NOMO-1 (cell line): ENCODE results near the gene ST3GAL4.
"Not testable (repeated sequence)": the region's sequence is repeated elsewhere in the genome, so short reads cannot be mapped to it uniquely, and the experiment has no call there.

ENCODE experiments used
- DNase-seq, 2 experiments: peaks; one replicate each; lab custom pipeline; 2025; ENCODE audit not compliant: unreplicated experiment in 2 of 2; lab: John Stamatoyannopoulos, UW

ST3GAL4 gene

GRCh38 chr11:126384449-126385070, 29.1 kb downstream of the ST3GAL4 start:
- DNase-seq = no peak

GRCh38 chr11:126385991-126386728, 30.7 kb downstream of the ST3GAL4 start:
- DNase-seq = no peak

GRCh38 chr11:126386729-126387071, 31.2 kb downstream of the ST3GAL4 start:
- DNase-seq = peak; percentile 57 to 75

- no peak for DNase-seq
Observed at GRCh38 chr11:126387857-126388256, 32.4 kb downstream of the ST3GAL4 start.

GRCh38 chr11:126390272-126390867, 34.9 kb downstream of the ST3GAL4 start:
- no peak for DNase-seq

GRCh38 chr11:126391286-126391954, 35.9 kb downstream of the ST3GAL4 start:
- peak in 1 of 2 experiments; percentile 3 for DNase-seq

- peak; percentile 37 to 54 for DNase-seq
Observed at GRCh38 chr11:126391970-126392632, 36.6 kb downstream of the ST3GAL4 start.

- peak; percentile 10 to 30 for DNase-seq
Observed at GRCh38 chr11:126392633-126393013, 37.1 kb downstream of the ST3GAL4 start.

GRCh38 chr11:126393143-126393542, 37.7 kb downstream of the ST3GAL4 start:
- DNase-seq = no peak

GRCh38 chr11:126394036-126394435, 38.5 kb downstream of the ST3GAL4 start:
- DNase-seq = no peak

GRCh38 chr11:126394634-126395072, 39.2 kb downstream of the ST3GAL4 start:
- DNase-seq = not testable (repeated sequence)

GRCh38 chr11:126395784-126396183, 40.3 kb downstream of the ST3GAL4 start:
- DNase-seq = not testable (repeated sequence)

- DNase-seq = not testable (repeated sequence)
Observed at GRCh38 chr11:126396266-126396665, 40.8 kb downstream of the ST3GAL4 start.

- DNase-seq = no peak
Observed at GRCh38 chr11:126396965-126397364, 41.5 kb downstream of the ST3GAL4 start.

- no peak for DNase-seq
Observed at GRCh38 chr11:126398296-126398695, 42.8 kb downstream of the ST3GAL4 start.

- DNase-seq = no peak
Observed at GRCh38 chr11:126398721-126399120, 43.2 kb downstream of the ST3GAL4 start.

- DNase-seq = no peak
Observed at GRCh38 chr11:126400019-126400418, 44.5 kb downstream of the ST3GAL4 start.

- no peak for DNase-seq
Observed at GRCh38 chr11:126400479-126400878, 45.0 kb downstream of the ST3GAL4 start.

GRCh38 chr11:126403022-126403581, 47.6 kb downstream of the ST3GAL4 start:
- no peak for DNase-seq

- no peak for DNase-seq
Observed at GRCh38 chr11:126403658-126404057, 48.2 kb downstream of the ST3GAL4 start.

- no peak for DNase-seq
Observed at GRCh38 chr11:126404367-126404766, 48.9 kb downstream of the ST3GAL4 start.
